Measurements from ENCODE around the gene MYO1E. TPM values are rescaled to one million over a fixed set of nuclear protein-coding genes. Genes with fewer than 3 reads are reported as not detected.
"Not testable (repeated sequence)": the region's sequence is repeated elsewhere in the genome, so short reads cannot be mapped to it uniquely, and the experiment has no call there.

Gene MYO1E
- total RNA-seq, 4 donors from 2014 or later = 23.3 to 99.8 (median 66.5) TPM

DNA sequence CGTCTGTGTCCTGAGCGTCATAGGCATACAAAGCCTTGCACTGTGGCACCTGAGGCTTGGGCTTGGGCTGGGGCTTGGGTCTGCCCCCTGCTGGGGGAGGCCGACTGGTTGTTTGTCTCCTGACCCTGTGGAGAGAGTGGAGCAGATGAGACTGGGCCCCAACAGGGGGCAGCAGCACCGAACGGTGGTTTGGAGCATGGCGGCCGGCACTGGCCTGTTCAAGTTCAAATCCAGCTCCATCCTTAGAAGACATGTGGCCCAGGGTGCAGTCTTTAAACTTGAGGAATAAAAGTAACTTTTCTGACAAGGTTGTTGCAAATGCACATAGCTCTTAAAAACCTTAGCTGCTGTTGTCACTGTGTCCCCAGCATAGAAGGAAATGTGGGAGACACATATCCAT, 234.4 kb downstream of the MYO1E start:
- intact Hi-C loops (cut with DNase I; ENCODE audit: low total_unique reads) = no loop called here
- H3K4me3 ChIP-seq = no peak overlapping the region
- DNase-seq = peak in 1 of 2 donors; percentile 20
- H3K9me3 ChIP-seq = no peaks in the 10 kb centered on the region
- no peaks in the 10 kb centered on the region for H3K36me3 ChIP-seq
- H3K4me1 ChIP-seq = no peaks in the 10 kb centered on the region
- TF ChIP-seq CTCF (IDR thresholded peaks at IDR 0.05) = peak in 3 of 4 experiments; percentile 25 to 35 (median 31)
- no peak for TF ChIP-seq POLR2A (IDR thresholded peaks at IDR 0.05)
- no peaks in the 10 kb centered on the region for H3K27me3 ChIP-seq
- H3K27ac ChIP-seq = no peak overlapping the region

- no peak overlapping the region for H3K27ac ChIP-seq
- no peaks in the 10 kb centered on the region for H3K4me1 ChIP-seq
- no peaks in the 10 kb centered on the region for H3K36me3 ChIP-seq
- no peak overlapping the region for H3K4me3 ChIP-seq
- no peaks in the 10 kb centered on the region for H3K9me3 ChIP-seq
- TF ChIP-seq POLR2A (IDR thresholded peaks at IDR 0.05) (no peak), CTCF (IDR thresholded peaks at IDR 0.05) (no peak)
- no peak for DNase-seq
- intact Hi-C loops (cut with DNase I; ENCODE audit: low total_unique reads) = no loop called here
- no peaks in the 10 kb centered on the region for H3K27me3 ChIP-seq
Observed at GRCh38 chr15:59137566-59137965, 235.1 kb downstream of the MYO1E start.

DNA sequence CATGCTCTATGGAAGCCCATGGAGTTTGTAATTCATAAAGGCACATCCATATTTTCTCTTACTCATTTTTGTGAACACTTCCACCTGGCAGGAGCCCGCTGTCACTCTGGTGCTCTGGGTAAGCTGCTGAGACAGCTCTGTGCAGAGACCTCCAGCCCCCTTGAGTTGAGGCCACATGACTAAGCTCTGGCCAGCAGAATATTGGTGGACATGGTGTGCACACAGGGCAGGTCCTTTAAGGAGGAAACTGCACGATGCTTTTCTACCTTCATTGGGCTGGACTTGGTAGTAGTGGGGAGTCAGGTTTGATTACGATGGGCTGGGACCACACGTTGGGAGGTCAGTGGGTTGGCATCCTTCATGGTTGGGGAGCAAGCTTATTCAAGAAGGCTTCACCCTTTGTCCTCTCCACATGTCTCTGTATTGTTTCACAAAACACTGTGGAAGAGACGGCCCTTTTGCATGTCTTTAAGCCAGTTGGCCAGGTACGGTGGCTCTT, 238.7 kb downstream of the MYO1E start:
- no peak for DNase-seq
- TF ChIP-seq POLR2A (IDR thresholded peaks at IDR 0.05) (no peak), CTCF (IDR thresholded peaks at IDR 0.05) (no peak)
- Histone ChIP-seq H3K27ac (no peak overlapping the region), H3K9me3 (no peaks in the 10 kb centered on the region), H3K4me1 (no peaks in the 10 kb centered on the region), H3K27me3 (no peaks in the 10 kb centered on the region), H3K4me3 (no peak overlapping the region), H3K36me3 (no peaks in the 10 kb centered on the region)
- intact Hi-C loops (cut with DNase I; ENCODE audit: low total_unique reads) = no loop called here

- no peaks in the 10 kb centered on the region for H3K9me3 ChIP-seq
- no peaks in the 10 kb centered on the region for H3K4me1 ChIP-seq
- intact Hi-C loops (cut with DNase I; ENCODE audit: low total_unique reads) = no loop called here
- H3K27me3 ChIP-seq = no peaks in the 10 kb centered on the region
- H3K27ac ChIP-seq = no peak overlapping the region
- no peak for DNase-seq
- no peak for TF ChIP-seq POLR2A (IDR thresholded peaks at IDR 0.05)
- no peak for TF ChIP-seq CTCF (IDR thresholded peaks at IDR 0.05)
- no peaks in the 10 kb centered on the region for H3K36me3 ChIP-seq
- H3K4me3 ChIP-seq = no peak overlapping the region
Observed at GRCh38 chr15:59131969-59132562, 240.6 kb downstream of the MYO1E start.

- Histone ChIP-seq H3K36me3 (no peaks in the 10 kb centered on the region), H3K4me3 (no peak overlapping the region), H3K27me3 (no peaks in the 10 kb centered on the region), H3K9me3 (no peaks in the 10 kb centered on the region), H3K4me1 (no peaks in the 10 kb centered on the region), H3K27ac (no peak overlapping the region)
- intact Hi-C loops (cut with DNase I; ENCODE audit: low total_unique reads) = no loop called here
- TF ChIP-seq CTCF (IDR thresholded peaks at IDR 0.05) (no peak), POLR2A (IDR thresholded peaks at IDR 0.05) (no peak)
- no peak for DNase-seq
Observed at GRCh38 chr15:59131456-59131855, 241.2 kb downstream of the MYO1E start.

- H3K9me3 ChIP-seq = not testable (repeated sequence)
Observed at GRCh38 chr15:59127255-59127654, 245.4 kb downstream of the MYO1E start.

GRCh38 chr15:59125683-59126082, 247.0 kb downstream of the MYO1E start:
- intact Hi-C loops (cut with DNase I; ENCODE audit: low total_unique reads); H3K36me3 ChIP-seq; H3K27ac ChIP-seq; H3K27me3 ChIP-seq; H3K4me1 ChIP-seq; DNase-seq; H3K4me3 ChIP-seq; H3K9me3 ChIP-seq: not testable (repeated sequence)

More at GRCh38 chr15:59127255-59127654, 245.4 kb downstream of the MYO1E start:
- DNase-seq; H3K4me3 ChIP-seq; intact Hi-C loops (cut with DNase I; ENCODE audit: low total_unique reads); H3K36me3 ChIP-seq; H3K27ac ChIP-seq; H3K4me1 ChIP-seq; H3K27me3 ChIP-seq: not testable (repeated sequence)

Measured in uterus (tissue), 4 donors.